ENCODE data around the gene PALMD. TPM values are rescaled to one million over a fixed set of nuclear protein-coding genes. Genes with fewer than 3 reads are reported as not detected.

The PALMD gene
- total RNA-seq, 1 experiment from 2014 or later, result not detected

DNA sequence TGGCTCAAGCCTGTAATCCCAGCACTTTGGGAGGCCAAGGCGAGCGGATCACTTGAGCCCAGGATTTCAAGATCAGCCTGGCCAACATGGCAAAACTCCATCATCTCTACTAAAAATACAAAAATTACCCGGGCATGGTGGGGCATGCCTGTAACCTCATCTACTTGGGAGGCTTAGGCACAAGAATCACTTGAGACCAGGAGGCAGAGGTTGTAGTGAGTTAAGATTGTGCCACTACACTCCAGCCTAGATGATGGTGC lies 12.0 kb downstream of the PALMD start:
- Histone ChIP-seq H3K4me2 (ENCODE audit: insufficient read depth, insufficient read length, low read length) (no peak overlapping the region), H2AFZ (ENCODE audit: low read length) (no peak overlapping the region)

More for the DNA sequence above, 12.0 kb downstream of the PALMD start:
- H2BK12ac ChIP-seq (ENCODE audit: insufficient read length, low read depth, low read length), result no peak overlapping the region
- H3K27ac ChIP-seq (ENCODE audit: insufficient read length, low read depth, low read length), result no peak overlapping the region
- Mint-ChIP-seq H3K4me3 (no peak overlapping the region), H3K4me1 (peaks cover 6 to 8% of the 10 kb centered on the region in 2 experiments), H3K36me3 (ENCODE audit: insufficient read depth in 1 of 3, low read depth in 3 of 3) (no peaks in the 10 kb centered on the region), H3K27me3 (ENCODE audit: low read depth) (no peaks in the 10 kb centered on the region), H3K9me3 (no peaks in the 10 kb centered on the region), H3K27ac (no peak overlapping the region)
- H2BK15ac ChIP-seq (ENCODE audit: low read depth, low read length), result no peak overlapping the region
- no peak overlapping the region for H4K5ac ChIP-seq (ENCODE audit: insufficient read length, low read depth, low read length)
- H4K91ac ChIP-seq (ENCODE audit: insufficient read length, low read depth, low read length), result no peak overlapping the region
- H3K23me2 ChIP-seq (ENCODE audit: insufficient read length, low read depth, low read length, poor library complexity, severe bottlenecking), result no peaks in the 10 kb centered on the region
- no peak overlapping the region for H3K23ac ChIP-seq (ENCODE audit: insufficient read length, low read depth, low read length)
- TF ChIP-seq CTCF (conservative IDR thresholded peaks at IDR 0.05), result no peak
- no peak overlapping the region for H2BK20ac ChIP-seq (ENCODE audit: low read depth, low read length, poor library complexity, severe bottlenecking)
- no peaks in the 10 kb centered on the region for H3K79me1 ChIP-seq (ENCODE audit: insufficient read depth, low read depth, low read length, poor library complexity, severe bottlenecking)
- no peak overlapping the region for H3K14ac ChIP-seq (ENCODE audit: insufficient read depth, low read length)
- H3K27me3 ChIP-seq (ENCODE audit: insufficient read depth, low read length), result no peaks in the 10 kb centered on the region
- no peak overlapping the region for H2AK5ac ChIP-seq (ENCODE audit: insufficient read length, low read length)
- no peak overlapping the region for H3T11ph ChIP-seq (ENCODE audit: low read length)
- H3K4ac ChIP-seq (ENCODE audit: low read depth, low read length), result no peak overlapping the region
- H4K20me1 ChIP-seq (ENCODE audit: control insufficient read depth, insufficient read depth, insufficient read length), result no peaks in the 10 kb centered on the region
- no peak overlapping the region for H4K8ac ChIP-seq (replicated peaks; ENCODE audit: insufficient read length, low read depth, low read length)
- no CpG with 5 or more reads among the region's 3 CpGs for WGBS (ENCODE audit: extremely low coverage, insufficient read length, low lambda C conversion rate)
- no peaks in the 10 kb centered on the region for H3K9me3 ChIP-seq (ENCODE audit: control insufficient read depth, low read depth, low read length)
- H2BK120ac ChIP-seq (ENCODE audit: low read depth, low read length, poor library complexity, severe bottlenecking), result no peak overlapping the region
- H3K18ac ChIP-seq (ENCODE audit: insufficient read length, low read depth, low read length), result no peak overlapping the region
- no peaks in the 10 kb centered on the region for H3K79me2 ChIP-seq (ENCODE audit: insufficient read depth, low read length)
- H2BK5ac ChIP-seq (ENCODE audit: insufficient read length, low read length), result no peak overlapping the region
- DNase-seq, result no peak
- H3K9ac ChIP-seq (ENCODE audit: extremely low read depth, insufficient read length, low read length), result no peak overlapping the region
- peaks cover 2% of the 10 kb centered on the region; the same call in 1 of the 2 replicates for H3K4me1 ChIP-seq (ENCODE audit: insufficient read depth, low read length)
- H3K56ac ChIP-seq (ENCODE audit: insufficient read length, low read depth, low read length), result no peak overlapping the region

Data from H9 (cell line).